Neural progenitor cell (in vitro differentiated cells): Measurements from ENCODE around the gene CELSR1.

ENCODE experiments used
- CTCF ChIP-seq: fragments of 200-600 bp; sonication (generic); IDR thresholded peaks from 2 replicates; pipeline ENCODE4 v1.5.1; 2017; ENCODE audit warnings: antibody characterized with exemption, mild to moderate bottlenecking
- EZH2 ChIP-seq: fragments of 200-600 bp; sonication (generic); IDR thresholded peaks from 2 replicates; pipeline ENCODE4 v1.6.1; 2017; ENCODE audit warnings: antibody characterized with exemption, mild to moderate bottlenecking, moderate library complexity

GRCh38 chr22:46525389-46526243 lies 11.8 kb downstream of the CELSR1 start:
- TF ChIP-seq CTCF (no peak), EZH2 (no peak)
